A549 (cell line): ENCODE measurements around the gene KIF21B.

ENCODE experiments used
- BHLHE40 ChIP-seq: IDR thresholded peaks from 2 replicates; pipeline ENCODE4 v1.6.1; 2012; ENCODE audit warnings: low read depth, low read length, inconsistent platforms
- CHD4 ChIP-seq: fragments of 200-600 bp; sonication (generic); IDR thresholded peaks from 2 replicates; pipeline ENCODE4 v1.6.1; 2016; ENCODE audit warnings: antibody characterized with exemption, mild to moderate bottlenecking, borderline replicate concordance
- CTCF ChIP-seq: fragments of >200 bp; sonication (Bioruptor Twin); formaldehyde crosslinking; IDR thresholded peaks from 3 replicates; pipeline ENCODE4 v1.5.1; 2016
- HMGXB4 ChIP-seq: fragments of 250-450 bp; sonication (Bioruptor Pico); IDR thresholded peaks from 2 replicates; pipeline ENCODE4 v1.5.0; 2021; ENCODE audit warnings: mild to moderate bottlenecking, moderate library complexity, borderline replicate concordance
- KDM1A ChIP-seq: fragments of 200-600 bp; sonication (generic); IDR thresholded peaks from 2 replicates; pipeline ENCODE4 v1.6.1; 2016; ENCODE audit warnings: low read depth, mild to moderate bottlenecking
- PHF8 ChIP-seq: fragments of 200-600 bp; sonication (generic); IDR thresholded peaks from 2 replicates; pipeline ENCODE4 v1.6.1; 2016; ENCODE audit warnings: low read depth, mild to moderate bottlenecking, antibody characterized with exemption, moderate library complexity, borderline replicate concordance
- POLR2A ChIP-seq: IDR thresholded peaks from 2 replicates; pipeline ENCODE4 v1.6.1; 2012; ENCODE audit warnings: mild to moderate bottlenecking, low read length
- RAD21 ChIP-seq, 2 experiments: fragments of >200 bp in 1 of 2; sonication (Bioruptor Twin) in 1 of 2; formaldehyde crosslinking in 1 of 2; IDR thresholded peaks in 1 of 2; conservative IDR thresholded peaks in 1 of 2; 2 replicates in 1 of 2; 3 replicates in 1 of 2; pipeline ENCODE4 v1.6.1; 2012 to 2018; ENCODE audit warnings: inconsistent platforms in 1 of 2
- RNF2 ChIP-seq: fragments of 200-600 bp; sonication (generic); IDR thresholded peaks from 2 replicates; pipeline ENCODE4 v1.6.1; 2016; ENCODE audit warnings: low read depth, mild to moderate bottlenecking, antibody characterized with exemption, moderate library complexity, borderline replicate concordance
- SMC3 ChIP-seq: fragments of >200 bp; sonication (Bioruptor Twin); formaldehyde crosslinking; IDR thresholded peaks from 3 replicates; pipeline ENCODE4 v1.6.1; 2018; ENCODE audit warnings: inconsistent platforms
- USF2 ChIP-seq: fragments of 450-650 bp; IDR thresholded peaks from 2 replicates; pipeline ENCODE4 v1.6.1; 2014; ENCODE audit warnings: antibody characterized with exemption
- ZSCAN20 ChIP-seq: fragments of 250-450 bp; sonication (Bioruptor Pico); IDR thresholded peaks from 2 replicates; pipeline ENCODE4 v1.8.0; 2022; ENCODE audit warnings: mild to moderate bottlenecking, moderate library complexity

- TF ChIP-seq SMC3 (no peak), RAD21 (conservative IDR thresholded peaks at IDR 0.05 in 1 of 2, IDR thresholded peaks at IDR 0.05 in 1 of 2) (no peak), CTCF (no peak), USF2 (no peak), POLR2A (no peak), CHD4 (no peak), HMGXB4 (CRISPR knock-in tag) (no peak), BHLHE40 (no peak), ZSCAN20 (CRISPR knock-in tag) (no peak), RNF2 (no peak), PHF8 (no peak), KDM1A (no peak)
Measured at GRCh38 chr1:201022493-201022819, 1.1 kb downstream of the KIF21B start.
